CD4-positive, alpha-beta T cell treated with Interleukin-4 for 4 hours (primary cell): Measurements from ENCODE around the gene VGLL4.

Experiments used
- DNase-seq: peaks from one replicate; pipeline ENCODE4 v3.0.0-alpha.2; 2020

VGLL4 gene

DNA sequence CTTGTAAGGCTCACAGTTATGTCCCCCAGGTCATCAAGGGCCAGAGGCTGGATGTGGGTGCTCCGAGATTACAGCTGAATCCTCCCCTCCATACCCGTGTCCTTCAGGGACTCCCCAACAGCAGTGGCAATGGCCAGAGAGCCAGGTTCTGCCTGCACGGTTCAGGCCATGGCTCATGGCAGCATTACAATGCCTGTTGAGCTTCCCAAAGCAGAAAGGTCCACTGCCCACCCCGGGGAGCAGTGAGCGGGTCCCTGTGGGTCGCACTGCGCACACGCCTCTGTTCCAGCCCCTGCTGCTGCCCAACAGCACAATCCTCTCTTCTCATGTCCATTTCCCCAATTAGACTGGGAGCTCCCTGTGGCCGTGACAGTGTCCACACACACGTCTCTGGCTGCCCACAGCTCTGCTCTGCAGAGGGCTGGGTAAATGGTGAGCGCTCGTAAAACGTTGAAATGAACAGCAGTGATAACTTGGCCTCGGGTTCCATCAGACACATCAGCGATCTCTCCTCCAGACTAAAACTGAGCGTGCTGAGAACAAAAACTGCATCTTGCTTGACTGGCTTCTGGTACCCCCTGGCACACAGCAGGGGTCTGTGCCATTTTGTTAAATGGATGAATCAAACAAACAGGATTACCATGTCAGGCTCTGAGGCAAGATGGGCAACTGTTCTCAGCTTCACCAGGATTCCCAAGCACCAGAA is 80.4 kb downstream of the VGLL4 start:
- no peak for DNase-seq

DNA sequence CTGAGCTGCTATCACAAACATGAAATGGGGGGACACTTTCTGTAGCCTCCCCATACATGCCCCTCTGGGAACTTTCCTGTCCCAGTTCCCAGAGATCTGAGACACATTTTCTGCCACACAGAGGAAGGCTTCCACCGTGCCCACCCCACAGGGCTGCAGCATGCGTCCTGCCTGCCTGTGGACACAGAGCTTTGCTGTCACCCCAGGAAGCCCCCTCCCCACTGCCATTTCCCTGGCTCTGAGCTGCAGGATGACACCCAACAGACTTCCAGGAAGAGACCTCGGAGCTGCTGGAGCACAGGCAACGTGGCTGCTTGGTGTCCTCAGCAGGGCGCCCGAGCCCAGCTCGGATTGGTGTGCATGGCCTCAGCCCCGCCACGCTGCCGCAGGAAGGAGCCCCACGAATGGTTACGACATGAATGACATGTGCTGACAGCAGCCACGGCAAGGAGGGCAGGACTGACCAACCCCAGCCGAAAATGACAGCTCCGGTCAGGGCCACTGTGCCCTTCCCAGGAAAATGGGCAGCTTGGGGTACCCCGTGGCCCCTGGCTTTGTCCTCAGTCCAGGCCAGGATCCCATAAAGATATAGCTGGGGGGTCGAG is 81.3 kb downstream of the VGLL4 start:
- DNase-seq, result no peak

DNA sequence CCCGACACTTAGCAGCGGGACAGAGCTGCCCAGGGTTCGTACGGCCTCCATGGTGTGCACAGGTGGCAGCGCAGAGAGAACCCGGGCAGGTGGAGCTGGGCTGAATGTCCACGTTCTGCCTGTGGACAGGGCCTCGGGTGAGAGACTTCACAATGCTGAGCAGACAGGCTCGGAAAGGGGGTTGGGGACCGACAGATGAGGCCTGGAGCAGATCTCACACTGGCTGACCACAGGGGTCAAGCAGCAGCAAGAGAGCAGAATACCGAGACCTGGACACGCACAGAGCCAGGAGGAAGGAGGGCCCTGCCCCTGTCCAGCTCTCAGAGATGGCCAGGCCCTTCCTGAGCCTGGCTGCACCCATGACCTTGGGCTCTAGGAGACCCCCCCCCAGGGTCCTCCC is 83.0 kb downstream of the VGLL4 start:
- DNase-seq, result no peak

DNA sequence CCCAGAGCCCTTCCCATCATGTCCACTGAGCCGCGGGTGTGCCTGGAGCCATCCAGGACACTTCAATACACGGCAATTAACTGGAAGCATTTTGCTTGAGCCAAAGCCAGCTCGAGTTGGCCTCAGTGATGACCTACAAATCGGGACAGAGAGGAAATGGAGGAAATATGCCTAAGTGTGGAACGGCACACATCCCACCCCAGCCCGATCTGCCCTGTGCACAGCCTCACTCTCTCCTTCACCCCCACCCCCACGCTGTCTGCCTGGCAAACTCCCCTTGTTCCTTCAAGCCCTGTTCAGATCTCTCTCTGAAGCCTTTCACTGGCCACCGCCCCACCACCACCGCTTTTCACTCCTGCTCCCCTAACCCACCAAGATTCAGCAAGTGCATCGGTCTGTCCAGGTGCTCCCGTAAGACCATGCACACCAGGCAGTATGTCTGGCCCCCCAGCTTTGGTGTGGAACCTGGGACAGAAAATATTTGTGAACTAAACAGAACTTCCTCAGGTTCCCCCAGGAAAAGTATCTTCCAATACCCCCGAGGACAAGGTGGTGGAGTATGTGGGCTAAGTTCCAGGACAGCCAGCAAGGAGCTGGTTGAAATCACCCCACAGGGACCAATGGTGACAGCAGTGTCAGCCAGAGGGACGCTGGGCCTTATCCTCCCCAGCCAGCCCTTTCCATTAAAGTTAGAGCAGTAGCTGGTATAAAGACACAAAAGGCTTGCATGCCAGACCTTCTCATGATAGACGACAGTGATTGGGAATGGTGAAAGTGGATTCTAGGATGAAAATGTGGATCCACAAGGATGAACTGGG is 83.7 kb downstream of the VGLL4 start:
- no peak for DNase-seq

DNA sequence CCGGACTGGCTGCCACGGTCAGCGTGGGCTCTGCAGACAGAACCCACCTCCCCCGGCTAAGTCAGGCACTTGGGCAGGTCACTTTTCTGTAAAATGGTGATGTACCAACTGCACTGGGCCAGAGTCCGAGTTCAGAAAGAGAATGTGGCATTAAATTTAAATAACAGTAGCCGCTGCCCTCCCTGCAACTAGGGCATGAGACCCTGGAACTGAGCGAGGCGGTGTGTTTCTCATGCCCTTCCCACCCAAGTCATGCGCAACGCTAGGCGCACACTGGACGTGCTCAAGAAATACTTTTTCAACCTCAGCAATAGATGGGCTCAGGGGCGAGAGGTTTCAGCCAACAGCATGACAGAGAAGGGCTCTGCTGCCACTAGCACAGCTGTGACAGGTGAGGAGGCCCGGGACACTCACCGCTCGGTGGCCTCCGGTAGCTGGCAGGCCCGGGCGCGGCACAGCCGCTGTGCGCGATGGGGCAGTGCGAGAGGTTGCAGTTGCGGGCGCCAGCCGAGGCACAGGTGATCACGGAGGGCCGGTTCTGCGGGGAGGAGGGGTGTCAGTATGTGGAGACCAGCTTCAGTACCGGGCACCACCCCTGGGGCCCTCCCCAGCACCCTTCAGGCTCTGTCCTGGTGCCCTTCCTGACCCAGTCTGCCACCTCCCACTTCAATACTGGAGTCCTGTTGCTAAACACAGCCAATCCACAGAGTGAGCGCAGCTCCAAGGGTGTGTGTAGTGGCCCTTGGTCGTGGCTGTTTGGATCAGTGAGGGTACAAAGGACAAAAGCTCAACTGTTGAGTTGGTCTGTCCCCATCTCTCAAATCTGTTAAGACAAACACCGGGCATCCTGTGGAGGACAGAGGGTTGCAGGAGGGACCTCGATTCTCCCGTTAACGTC is 84.5 kb downstream of the VGLL4 start:
- no peak for DNase-seq

DNA sequence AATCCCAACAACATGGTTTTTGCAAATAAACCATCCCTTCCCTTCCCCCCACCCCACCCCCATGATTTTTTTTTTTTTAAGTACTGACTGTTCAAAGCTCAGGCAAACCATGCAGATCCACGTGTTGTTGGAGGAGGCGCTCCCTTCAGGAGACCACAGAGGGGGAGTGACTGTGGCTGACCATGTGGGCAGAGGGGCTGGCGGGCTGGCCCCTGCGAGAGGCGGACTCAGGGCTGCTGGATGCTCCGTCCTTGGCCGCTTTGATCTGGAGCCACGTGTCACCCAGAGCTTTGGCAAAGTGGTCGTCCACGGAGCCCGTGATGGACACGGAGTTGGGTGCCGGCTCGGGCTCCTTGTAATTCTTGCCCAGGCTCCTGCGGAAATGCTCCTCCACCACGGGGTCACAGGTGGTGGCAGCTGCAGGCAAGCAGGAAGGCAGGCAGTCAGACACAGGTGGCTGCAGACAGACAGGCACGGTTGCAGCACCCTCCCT is 85.3 kb downstream of the VGLL4 start:
- no peak for DNase-seq

DNA sequence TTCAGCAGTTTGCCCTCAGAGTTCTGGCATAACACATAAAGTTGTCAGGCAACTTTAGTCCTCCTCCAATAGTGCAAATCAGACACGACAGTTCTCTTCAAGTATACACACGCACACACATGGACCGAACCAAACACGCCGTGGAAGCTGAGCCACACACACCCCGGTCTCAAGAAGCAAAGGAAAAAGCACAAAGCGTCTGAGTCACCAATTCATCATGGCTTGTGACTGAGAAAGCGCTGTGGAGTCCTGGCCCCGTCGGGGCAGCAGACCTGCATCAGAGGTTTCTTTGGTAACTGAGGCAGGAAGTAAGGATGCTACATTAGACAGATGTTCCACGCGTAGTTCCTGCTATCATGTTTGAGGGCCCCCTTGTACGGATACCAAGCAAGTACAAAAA is 85.7 kb downstream of the VGLL4 start:
- DNase-seq, result no peak

DNA sequence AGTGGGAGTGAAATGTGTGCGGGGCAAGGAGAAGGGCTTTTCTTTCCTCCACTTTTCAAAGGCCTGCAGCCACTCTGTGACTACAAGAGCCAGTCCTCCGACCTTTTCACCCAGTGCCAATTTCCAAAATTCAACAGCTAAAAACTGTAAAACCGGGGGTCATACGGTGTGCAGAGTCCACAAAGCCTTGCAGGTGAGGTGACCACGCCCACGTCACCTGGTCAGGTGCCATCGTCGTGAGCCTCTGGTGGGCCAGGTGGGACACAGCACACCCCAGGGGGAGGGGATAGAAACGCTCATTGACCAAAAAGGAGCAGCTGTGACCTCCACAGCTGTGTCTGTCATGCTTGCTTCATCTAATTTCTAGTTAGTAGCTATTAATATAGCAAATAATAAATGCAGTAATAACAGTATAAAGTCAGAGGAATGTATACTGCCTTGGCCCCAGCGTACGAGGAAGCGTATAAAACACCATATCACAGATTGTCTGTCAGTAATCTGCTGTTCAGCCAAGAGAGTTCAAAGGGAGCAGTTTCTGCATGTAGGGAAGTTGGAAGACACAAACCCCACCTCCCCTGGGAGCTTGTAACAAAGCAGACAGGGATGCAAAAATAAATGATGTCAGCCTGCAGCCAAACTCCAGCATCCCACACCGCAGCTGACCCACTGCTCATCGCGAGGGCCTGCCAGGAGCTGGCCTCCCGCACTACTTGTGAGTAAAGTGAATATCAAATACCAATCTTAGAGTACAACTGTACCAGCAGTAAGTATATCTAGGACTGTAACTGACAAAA is 86.7 kb downstream of the VGLL4 start:
- no peak for DNase-seq

DNA sequence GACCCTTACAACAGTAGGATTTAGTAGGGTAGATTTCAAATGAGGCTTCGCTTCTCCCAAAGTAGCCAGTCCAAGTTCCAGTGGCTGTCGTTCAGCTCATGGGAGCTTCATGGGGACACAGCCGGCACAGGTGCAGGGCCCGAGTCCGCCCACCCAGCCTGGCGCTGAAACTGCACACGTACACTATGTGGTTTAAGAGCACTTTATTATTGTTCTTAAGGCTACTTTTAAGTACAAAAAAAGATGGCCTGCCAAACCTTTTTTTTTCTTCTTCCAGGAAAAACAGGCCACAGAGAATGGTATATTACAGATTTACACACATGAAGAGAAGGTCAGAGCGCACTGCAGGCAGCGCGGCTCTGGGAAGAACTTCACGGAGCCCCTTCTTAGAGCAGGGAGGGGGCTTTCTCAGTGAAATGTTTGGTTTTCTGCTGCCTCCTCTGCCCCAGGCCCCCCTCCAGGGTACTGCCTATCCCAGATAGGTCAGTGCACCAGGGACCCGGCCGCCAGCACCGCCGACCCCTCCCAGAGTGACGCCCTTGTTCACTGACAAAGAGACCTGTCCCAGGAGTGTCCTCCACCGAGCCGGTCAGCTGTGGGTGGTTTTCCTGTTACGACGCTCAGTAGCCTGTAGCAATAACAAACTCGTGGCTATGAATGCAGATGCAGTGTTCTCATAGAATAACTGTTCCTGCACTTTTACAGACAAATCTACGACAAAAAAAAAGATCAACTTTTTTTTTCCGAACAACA is 87.7 kb downstream of the VGLL4 start:
- no peak for DNase-seq

DNA sequence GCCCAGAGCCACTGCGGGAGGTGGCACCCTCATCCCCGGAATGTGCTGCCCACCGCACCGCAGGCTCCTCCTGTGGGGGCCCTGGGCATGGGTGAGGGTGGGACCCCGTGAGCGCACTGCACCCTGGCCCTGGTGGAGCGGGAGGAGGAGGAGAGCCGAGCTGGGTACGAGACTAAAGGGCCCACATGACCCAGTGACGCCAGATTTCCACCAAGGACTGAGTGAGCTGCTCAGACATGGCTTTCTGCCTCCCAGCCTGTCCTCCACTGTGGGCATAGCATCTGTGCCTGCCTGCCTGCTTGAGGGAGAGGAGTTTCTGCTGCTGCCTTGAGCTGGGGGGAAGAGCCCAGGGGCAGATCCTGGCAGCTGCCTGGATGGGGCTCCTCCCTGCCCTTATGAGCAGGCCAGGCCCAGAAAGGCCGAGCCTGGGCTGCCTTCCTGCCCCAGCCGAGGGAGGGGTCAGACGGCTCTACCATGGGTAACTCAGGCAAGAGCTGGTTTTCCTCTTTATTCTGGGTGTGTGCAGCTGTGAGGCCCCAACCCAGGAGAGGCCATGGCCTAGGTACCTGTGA is 88.4 kb downstream of the VGLL4 start:
- no peak for DNase-seq

DNA sequence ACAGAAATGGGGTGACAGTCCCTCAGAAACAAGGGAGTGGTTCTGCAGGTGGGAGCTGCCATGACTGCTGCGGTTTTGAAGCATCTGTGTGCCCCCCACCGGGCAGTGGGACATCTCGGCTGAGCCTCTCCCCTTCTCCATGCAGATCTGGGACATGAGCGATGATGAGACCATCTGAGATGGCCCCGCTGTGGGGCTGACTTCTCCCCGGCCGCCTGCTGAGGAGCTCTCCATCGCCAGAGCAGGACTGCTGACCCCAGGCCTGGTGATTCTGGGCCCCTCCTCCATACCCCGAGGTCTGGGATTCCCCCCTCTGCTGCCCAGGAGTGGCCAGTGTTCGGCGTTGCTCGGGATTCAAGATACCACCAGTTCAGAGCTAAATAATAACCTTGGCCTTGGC is 89.0 kb downstream of the VGLL4 start:
- DNase-seq, result no peak

DNA sequence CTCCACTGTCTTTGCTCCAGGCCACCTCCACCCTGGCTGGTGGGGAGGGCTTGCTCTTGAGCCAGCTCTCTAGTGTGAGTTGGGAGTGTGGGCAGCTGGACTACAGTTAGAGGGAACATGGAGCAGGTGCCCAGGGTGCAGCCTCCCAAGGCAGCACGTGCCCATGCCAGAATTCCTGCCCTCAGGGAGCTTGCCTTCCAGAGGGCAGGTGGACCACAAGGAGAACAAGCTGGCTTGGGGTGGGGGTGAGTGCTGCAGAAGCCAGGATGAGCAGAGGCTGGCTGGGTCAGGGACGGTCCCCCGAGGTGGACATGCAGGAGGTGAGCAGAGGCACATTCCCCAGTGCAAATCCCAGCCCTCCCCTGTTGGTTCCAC is 89.5 kb downstream of the VGLL4 start:
- DNase-seq, result no peak

DNA sequence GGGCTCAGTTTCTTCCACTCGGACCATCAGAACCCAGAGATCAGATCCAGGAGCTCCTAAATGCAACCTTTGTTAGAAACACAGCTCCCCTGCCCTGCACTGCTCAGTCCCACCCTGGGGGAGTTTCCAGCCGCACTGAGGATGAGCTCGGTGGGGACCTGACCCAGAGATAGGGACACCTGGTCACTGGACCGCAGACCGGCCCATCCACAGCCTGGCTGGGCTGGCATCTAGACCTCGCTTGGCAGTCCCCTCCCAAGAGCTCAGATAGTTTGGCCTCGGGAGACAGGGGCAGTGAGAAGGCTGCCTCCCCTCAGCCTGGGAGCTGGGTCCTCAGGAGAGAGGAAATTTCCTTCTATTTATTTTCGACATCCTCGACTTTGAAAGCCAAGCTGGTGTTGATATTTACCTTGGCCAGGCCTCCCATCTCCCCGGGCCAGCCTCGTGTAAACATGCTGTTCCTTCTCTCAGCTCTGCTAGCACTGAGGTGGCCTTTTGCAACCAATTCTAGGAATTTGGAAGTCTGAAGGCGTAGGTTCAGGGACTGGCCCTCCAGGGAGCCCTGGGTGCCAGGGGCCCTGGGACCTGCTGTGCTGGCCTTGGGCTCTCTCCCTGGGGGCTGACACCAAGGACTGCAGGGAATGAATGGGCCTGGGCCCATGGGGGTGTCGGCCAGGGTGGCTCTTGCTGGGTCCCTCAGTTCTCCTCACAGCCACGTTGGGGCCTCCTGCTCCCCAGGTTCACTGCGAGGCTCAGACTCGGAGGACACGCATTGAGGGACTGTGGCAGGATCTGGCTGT is 90.1 kb downstream of the VGLL4 start:
- DNase-seq, result no peak

DNA sequence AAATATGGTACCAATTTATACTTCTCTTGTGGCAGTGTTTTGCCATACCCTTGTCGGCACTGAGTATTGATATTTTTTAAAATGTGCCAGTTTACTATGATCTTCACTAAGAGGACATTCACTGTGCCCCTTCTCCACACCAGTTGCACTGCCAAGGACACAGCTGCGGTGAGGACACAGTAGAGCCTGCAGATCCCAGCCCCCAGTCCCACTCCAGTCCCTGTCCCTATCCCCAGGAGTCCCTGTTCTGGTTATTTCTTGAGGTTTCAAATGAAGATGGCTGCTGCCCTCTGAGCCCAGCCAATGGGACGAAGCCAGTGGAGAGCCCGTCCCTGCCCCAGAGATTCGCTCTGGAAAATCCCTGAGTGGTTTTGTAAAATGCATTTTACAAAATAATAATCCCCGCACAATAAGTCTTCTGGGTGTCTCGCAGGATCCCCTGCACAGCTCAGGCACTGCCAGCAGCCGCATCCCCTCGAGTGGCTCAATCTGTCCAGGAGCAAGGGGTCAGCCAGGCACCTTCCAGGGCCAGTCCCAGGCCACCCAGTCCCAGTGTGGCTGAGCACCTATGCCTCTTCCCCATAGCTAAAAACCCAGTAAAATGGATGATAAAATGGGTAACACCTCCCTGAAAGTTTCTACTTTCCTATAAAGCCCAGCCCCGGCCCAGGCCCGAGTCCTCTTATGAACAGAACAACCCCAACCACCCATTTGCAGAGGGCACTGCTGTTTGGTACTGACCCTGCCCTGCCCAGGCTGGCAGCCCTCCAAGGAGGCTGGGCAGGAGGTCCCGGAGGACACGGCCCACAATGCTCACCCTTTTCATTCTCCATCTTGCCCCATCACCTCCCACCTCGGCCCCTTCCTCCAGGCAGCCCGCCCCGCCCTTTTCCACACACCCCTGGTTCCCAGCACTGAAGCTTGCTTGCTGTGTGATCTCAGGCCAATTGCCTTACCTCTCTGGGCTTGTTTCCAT is 91.1 kb downstream of the VGLL4 start:
- no peak for DNase-seq

DNA sequence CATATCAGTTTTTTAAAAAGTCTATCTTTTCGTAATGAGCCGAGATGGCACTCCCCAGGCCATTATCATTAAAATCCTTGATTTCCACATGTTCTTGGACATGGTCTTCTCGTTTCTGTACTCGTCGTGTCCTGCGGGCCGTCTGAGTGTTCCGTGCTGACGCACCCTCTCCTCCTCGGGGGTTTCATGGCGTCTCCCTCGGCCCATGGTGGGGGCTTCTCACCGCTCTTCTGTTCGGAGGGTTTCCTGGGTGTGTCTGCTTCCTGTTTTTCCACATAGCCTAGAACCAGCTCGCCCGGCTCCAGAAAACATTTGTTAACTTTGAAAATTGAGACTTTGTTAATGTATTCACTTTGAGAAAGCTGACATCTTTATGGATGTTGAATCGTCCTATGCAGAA is 92.7 kb downstream of the VGLL4 start:
- no peak for DNase-seq

DNA sequence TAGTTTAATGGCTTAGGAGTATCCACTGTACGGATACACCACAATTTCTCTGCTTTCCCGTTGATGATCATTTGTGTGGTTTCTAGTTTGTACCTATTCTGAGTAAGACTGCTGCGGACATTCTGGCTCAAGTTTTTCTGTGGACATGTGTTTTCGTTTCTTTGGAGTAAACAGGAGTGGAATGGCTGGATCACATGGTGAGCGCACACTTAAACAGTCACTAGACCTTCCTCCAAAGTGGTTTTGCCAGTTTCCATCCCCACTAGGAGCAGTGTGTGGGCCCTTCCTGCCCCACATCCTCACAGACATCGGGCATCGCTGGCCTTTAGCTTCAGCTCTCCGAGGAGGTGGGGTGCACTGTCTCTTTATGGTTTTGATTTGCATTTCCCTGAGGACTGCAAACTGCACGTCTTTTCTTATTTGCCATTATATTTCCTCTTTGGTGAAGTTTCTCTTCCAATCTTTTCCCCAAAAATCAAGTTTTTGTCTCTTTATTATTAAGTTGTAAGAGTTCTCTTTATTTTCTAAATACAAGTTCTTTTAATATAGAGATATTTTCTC is 94.1 kb downstream of the VGLL4 start:
- no peak for DNase-seq

DNA sequence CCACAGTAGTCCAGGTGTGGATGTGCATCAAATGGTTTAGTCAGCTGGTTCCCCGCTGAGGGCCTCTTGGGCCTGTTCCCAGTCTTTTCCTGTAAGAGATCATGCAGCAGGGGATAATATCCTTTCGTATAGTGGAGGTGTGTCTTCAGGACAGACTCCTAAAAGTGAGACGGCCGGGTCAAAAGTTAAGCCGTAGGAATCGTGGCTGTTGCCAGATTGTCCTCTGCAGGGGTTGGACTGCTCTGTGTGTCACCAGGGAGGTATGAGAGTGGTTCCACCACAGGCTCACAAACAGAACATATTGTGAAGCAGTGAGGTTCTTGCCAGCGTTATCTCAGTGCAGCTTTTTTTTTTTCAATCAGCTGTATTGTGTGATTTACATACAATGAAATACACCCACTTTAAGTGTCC is 95.0 kb downstream of the VGLL4 start:
- DNase-seq, result no peak

DNA sequence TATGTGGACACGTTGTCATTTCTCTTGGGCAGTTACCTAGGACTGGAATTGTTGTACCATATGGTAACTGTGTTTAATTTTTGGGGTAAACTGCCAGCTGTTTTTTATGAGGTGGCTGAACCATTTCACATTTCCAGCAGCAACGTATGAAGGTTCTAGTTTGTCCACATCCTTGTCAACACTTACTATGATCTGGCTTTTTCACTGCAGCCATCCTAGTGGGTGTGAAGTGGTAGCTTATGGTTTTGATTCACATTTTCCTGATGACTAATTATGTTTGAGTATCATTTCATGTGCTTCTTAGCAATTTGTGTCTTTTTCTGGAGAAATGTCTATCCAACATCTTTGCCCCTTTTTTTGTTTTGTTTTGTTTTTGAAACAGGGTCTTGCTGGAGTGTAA is 96.2 kb downstream of the VGLL4 start:
- DNase-seq, result no peak
